Measurements from ENCODE around the gene CLCN4. TPM values are rescaled to one million over a fixed set of nuclear protein-coding genes. Genes with fewer than 3 reads are reported as not detected.

The CLCN4 gene
- total RNA-seq, 1 experiment from 2014 or later, result 10.0 TPM

DNA sequence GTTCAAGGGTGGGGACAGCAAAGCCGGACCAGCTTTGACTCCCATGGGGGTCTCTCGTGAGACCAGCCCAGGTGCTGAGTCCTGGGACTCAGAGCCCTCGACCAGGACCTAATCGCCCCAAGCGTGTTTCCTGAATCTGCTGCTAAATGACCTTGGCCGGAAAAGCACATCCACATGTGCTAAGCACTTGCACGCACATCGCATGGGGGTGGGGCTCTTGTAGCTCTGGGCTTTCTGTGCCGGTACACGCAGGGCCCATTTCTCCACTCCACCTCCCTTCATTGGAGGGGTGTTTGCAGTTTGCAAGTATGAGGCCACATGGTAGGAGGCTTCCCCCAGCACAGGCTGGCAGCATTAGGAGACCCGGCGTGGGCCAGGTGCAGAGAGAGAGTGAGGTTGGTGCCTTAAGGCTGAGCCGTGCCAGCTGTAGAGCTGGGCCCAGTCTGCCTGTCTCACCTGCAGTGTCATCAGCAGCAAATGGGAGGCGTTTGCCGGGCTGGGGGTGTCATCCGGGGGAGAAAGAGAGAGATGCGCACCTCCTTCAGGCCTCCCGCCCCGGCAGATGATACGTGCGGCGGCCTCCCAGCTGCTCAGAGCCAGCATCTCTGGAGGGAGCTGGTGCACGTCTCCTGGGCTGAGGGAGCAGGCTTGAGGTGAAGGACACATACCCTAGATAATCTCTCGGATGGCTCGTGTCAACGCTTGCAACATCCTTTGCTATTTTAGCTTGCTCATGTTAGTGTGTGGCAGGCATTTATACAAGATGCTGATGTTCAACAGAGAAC is 45.2 kb upstream of the CLCN4 start:
- TF ChIP-seq, protein P1, sequence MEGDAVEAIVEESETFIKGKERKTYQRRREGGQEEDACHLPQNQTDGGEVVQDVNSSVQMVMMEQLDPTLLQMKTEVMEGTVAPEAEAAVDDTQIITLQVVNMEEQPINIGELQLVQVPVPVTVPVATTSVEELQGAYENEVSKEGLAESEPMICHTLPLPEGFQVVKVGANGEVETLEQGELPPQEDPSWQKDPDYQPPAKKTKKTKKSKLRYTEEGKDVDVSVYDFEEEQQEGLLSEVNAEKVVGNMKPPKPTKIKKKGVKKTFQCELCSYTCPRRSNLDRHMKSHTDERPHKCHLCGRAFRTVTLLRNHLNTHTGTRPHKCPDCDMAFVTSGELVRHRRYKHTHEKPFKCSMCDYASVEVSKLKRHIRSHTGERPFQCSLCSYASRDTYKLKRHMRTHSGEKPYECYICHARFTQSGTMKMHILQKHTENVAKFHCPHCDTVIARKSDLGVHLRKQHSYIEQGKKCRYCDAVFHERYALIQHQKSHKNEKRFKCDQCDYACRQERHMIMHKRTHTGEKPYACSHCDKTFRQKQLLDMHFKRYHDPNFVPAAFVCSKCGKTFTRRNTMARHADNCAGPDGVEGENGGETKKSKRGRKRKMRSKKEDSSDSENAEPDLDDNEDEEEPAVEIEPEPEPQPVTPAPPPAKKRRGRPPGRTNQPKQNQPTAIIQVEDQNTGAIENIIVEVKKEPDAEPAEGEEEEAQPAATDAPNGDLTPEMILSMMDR (IDR thresholded peaks at IDR 0.05; ENCODE audit: insufficient read depth in 1 of 2, low read depth in 1 of 2, low read length in 1 of 2, severe bottlenecking in 1 of 2, unreplicated experiment in 1 of 2), result no peak
- no TSS peak for BruUV-seq (replicated peaks)
- Histone ChIP-seq H3K36me3 (ENCODE audit: control insufficient read depth, insufficient read depth, low read length) (no peaks in the 10 kb centered on the region), H3K27me3 (replicated peaks; ENCODE audit: control insufficient read depth, insufficient read depth, low read length) (no peaks in the 10 kb centered on the region), H3K4me1 (no peaks in the 10 kb centered on the region), H3K9me3 (no peaks in the 10 kb centered on the region), H3K4me3 (ENCODE audit: low read depth, low read length) (no peak overlapping the region)
- peaks cover 5% of the 10 kb centered on the region for H3K36me3 Mint-ChIP-seq (ENCODE audit: insufficient read depth, unreplicated experiment)
- POLR2A ChIA-PET, result no interaction called here
- H3K4me1 Mint-ChIP-seq (ENCODE audit: low read depth, unreplicated experiment), result no peaks in the 10 kb centered on the region
- H3K4me3 Mint-ChIP-seq (ENCODE audit: unreplicated experiment), result no peak overlapping the region
- H3K27ac Mint-ChIP-seq (ENCODE audit: unreplicated experiment), result no peak overlapping the region
- CTCF ChIA-PET, result no interaction called here
- H3K27me3 Mint-ChIP-seq (ENCODE audit: insufficient read depth, unreplicated experiment), result no peaks in the 10 kb centered on the region
- DNase-seq, result no peak
- intact Hi-C loops (cut with micrococcal nuclease; ENCODE audit: unreplicated experiment), result no loop called here
- H3K9me3 Mint-ChIP-seq (ENCODE audit: unreplicated experiment), result no peaks in the 10 kb centered on the region

DNA sequence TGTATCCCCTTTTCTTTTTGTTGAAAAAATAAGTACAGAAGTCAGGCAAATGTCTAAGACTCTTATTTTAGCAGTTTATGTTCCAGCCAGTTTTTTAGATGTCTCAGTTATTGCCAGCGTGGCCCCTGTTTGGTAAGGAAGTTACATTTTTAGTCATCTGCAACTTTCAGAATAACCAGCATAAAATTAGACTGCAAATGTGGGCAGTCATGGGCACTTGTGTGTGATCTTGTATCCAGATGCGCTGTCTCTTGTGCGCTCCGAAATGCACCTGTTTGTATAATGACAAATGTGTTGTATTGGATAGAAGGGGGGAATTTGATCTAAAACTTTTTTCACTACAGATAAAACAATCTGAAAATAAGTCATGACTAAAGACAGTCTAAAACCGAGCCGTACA is 44.3 kb upstream of the CLCN4 start:
- H3K36me3 Mint-ChIP-seq (ENCODE audit: insufficient read depth, unreplicated experiment), result peaks cover 9% of the 10 kb centered on the region
- intact Hi-C loops (cut with micrococcal nuclease; ENCODE audit: unreplicated experiment), result no loop called here
- Histone ChIP-seq H3K4me1 (no peaks in the 10 kb centered on the region), H3K9me3 (no peaks in the 10 kb centered on the region), H3K27me3 (replicated peaks; ENCODE audit: control insufficient read depth, insufficient read depth, low read length) (no peaks in the 10 kb centered on the region), H3K4me3 (ENCODE audit: low read depth, low read length) (no peak overlapping the region), H3K36me3 (ENCODE audit: control insufficient read depth, insufficient read depth, low read length) (no peaks in the 10 kb centered on the region)
- POLR2A ChIA-PET, result no interaction called here
- DNase-seq, result no peak
- TF ChIP-seq, protein P1 (IDR thresholded peaks at IDR 0.05; ENCODE audit: insufficient read depth in 1 of 2, low read depth in 1 of 2, low read length in 1 of 2, severe bottlenecking in 1 of 2, unreplicated experiment in 1 of 2), result no peak
- CTCF ChIA-PET, result no interaction called here
- H3K4me3 Mint-ChIP-seq (ENCODE audit: unreplicated experiment), result no peak overlapping the region
- no peaks in the 10 kb centered on the region for H3K9me3 Mint-ChIP-seq (ENCODE audit: unreplicated experiment)
- no peaks in the 10 kb centered on the region for H3K27me3 Mint-ChIP-seq (ENCODE audit: insufficient read depth, unreplicated experiment)
- H3K27ac Mint-ChIP-seq (ENCODE audit: unreplicated experiment), result no peak overlapping the region
- BruUV-seq (replicated peaks), result no TSS peak
- no peaks in the 10 kb centered on the region for H3K4me1 Mint-ChIP-seq (ENCODE audit: low read depth, unreplicated experiment)

DNA sequence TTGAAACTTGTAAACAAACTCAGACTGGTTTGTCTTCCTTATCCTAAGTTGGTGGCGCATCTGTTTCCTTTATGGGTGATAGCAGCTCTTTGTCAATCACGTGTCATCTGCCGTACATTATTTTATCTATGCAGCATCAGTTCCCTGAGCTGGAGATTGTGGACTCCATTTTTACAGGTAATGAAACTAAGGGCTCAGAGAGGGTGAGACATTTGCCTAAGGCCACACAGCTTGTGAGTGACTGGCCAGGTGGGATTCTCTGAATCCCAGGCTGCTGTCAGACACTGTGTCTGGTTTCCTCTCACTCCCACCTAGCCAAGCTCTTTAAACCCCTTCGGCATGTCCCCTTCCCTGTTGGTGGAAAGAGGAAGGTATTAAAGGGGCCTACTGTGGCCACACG is 41.7 kb upstream of the CLCN4 start:
- Histone ChIP-seq H3K9me3 (peaks cover 3% of the 10 kb centered on the region; the same call in 1 of the 2 replicates), H3K27me3 (replicated peaks; ENCODE audit: control insufficient read depth, insufficient read depth, low read length) (no peaks in the 10 kb centered on the region), H3K4me3 (ENCODE audit: low read depth, low read length) (no peak overlapping the region), H3K36me3 (ENCODE audit: control insufficient read depth, insufficient read depth, low read length) (no peaks in the 10 kb centered on the region), H3K4me1 (no peaks in the 10 kb centered on the region)
- peaks cover 16% of the 10 kb centered on the region for H3K36me3 Mint-ChIP-seq (ENCODE audit: insufficient read depth, unreplicated experiment)
- H3K4me3 Mint-ChIP-seq (ENCODE audit: unreplicated experiment), result no peak overlapping the region
- BruUV-seq (replicated peaks), result no TSS peak
- no peaks in the 10 kb centered on the region for H3K27me3 Mint-ChIP-seq (ENCODE audit: insufficient read depth, unreplicated experiment)
- TF ChIP-seq, protein P1 (IDR thresholded peaks at IDR 0.05; ENCODE audit: insufficient read depth in 1 of 2, low read depth in 1 of 2, low read length in 1 of 2, severe bottlenecking in 1 of 2, unreplicated experiment in 1 of 2), result no peak
- POLR2A ChIA-PET, result no interaction called here
- no peak for DNase-seq
- no peaks in the 10 kb centered on the region for H3K4me1 Mint-ChIP-seq (ENCODE audit: low read depth, unreplicated experiment)
- intact Hi-C loops (cut with micrococcal nuclease; ENCODE audit: unreplicated experiment), result no loop called here
- no peaks in the 10 kb centered on the region for H3K9me3 Mint-ChIP-seq (ENCODE audit: unreplicated experiment)
- H3K27ac Mint-ChIP-seq (ENCODE audit: unreplicated experiment), result no peak overlapping the region
- CTCF ChIA-PET, result no interaction called here

All from Caco-2 (cell line).